ENCODE results near the gene HSD17B12. TPM values are rescaled to one million over a fixed set of nuclear protein-coding genes. Genes with fewer than 3 reads are reported as not detected.

HSD17B12 gene
- total RNA-seq, 1 experiment from 2014 or later = 106 TPM

DNA sequence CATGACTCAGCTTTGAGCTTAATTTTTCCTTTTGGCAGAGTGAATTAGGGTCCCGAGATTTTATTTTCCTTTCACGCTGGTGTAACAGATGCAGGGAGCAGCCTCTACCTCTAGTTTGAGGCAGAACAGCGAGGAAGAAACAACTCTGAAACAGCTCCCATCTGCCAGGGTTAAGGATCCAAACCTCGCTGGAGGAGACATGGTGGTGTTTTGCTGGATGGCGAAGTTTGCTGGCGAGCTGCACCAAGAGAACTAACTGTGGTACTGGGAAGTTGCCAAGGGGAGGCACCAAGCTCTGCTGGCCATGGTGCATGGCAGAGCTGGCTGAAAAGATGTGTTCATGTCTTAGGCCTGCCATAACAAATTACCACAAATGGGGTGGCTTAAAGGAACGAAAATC is 192.5 kb downstream of the HSD17B12 start:
- Histone ChIP-seq H3K4me3 (ENCODE audit: low read depth in 2 of 2, low read length in 2 of 2) (no peak overlapping the region), H3K36me3 (ENCODE audit: control insufficient read depth, insufficient read depth, low read length) (no peaks in the 10 kb centered on the region), H3K4me1 (ENCODE audit: control insufficient read depth, insufficient read depth, low read length) (no peaks in the 10 kb centered on the region), H3K9me3 (ENCODE audit: control insufficient read depth, insufficient read depth, low read depth, low read length) (no peaks in the 10 kb centered on the region), H3K27me3 (ENCODE audit: control insufficient read depth, insufficient read depth, low read length) (peaks cover 21% of the 10 kb centered on the region), H3K27ac (ENCODE audit: low read length) (no peak overlapping the region)
- ChIA-PET POLR2A (interaction anchor here (1.0 kb wide), 1 partner anchor 42 kb away, joined by 3 read pairs; no protein-coding TSS in a partner anchor), CTCF (interaction anchor here (0.7 to 0.9 kb wide), 2 partner anchors 15 to 203 kb away, joined by 3 to 4 read pairs; no protein-coding TSS in a partner anchor)
- TF ChIP-seq SIN3A (IDR thresholded peaks at IDR 0.05; ENCODE audit: borderline replicate concordance, insufficient read depth, low read depth, low read length) = no peak
- DNase-seq (ENCODE audit: low read depth, low spot score) = no peak
- no peak; the same call in 1 of the 2 replicates for ATAC-seq
- BruUV-seq (replicated peaks) = no TSS peak
- in situ Hi-C loops (cut with HindIII; ENCODE audit: low pct_unique_long_range_greater_than_20kb, low sequenced_read_pairs) (no loop called here), intact Hi-C loops (cut with micrococcal nuclease; ENCODE audit: unreplicated experiment) (no loop called here)

DNA sequence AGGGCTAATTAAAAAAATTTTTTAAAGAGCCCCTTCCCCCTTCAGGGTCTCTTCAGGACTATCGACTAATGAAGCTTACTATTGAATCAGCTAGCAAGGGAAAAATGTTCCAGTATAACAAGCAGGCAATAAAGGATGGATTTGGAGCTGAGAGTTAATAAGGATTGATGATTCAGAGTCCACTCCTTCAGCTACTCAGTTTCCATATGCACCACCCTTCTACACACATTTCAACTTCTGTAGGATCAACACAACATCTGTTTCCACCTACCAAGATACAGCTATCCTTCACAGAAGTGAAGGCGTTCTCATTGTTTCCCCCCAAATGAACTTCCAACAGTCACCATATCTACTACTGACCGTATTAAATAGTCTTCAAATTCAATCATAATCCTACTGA is 193.5 kb downstream of the HSD17B12 start:
- POLR2A ChIA-PET = interaction anchor here (0.7 kb wide), 1 partner anchor 175 kb away, joined by 5 read pairs; no protein-coding TSS in a partner anchor
- Histone ChIP-seq H3K27ac (ENCODE audit: low read length) (no peak overlapping the region), H3K9me3 (ENCODE audit: control insufficient read depth, insufficient read depth, low read depth, low read length) (no peaks in the 10 kb centered on the region), H3K27me3 (ENCODE audit: control insufficient read depth, insufficient read depth, low read length) (peaks cover 21% of the 10 kb centered on the region), H3K4me3 (ENCODE audit: low read depth in 2 of 2, low read length in 2 of 2) (no peak overlapping the region), H3K36me3 (ENCODE audit: control insufficient read depth, insufficient read depth, low read length) (no peaks in the 10 kb centered on the region), H3K4me1 (ENCODE audit: control insufficient read depth, insufficient read depth, low read length) (no peaks in the 10 kb centered on the region)
- CTCF ChIA-PET = no interaction called here
- no TSS peak for BruUV-seq (replicated peaks)
- no peak for DNase-seq (ENCODE audit: low read depth, low spot score)
- no peak for ATAC-seq
- in situ Hi-C loops (cut with HindIII; ENCODE audit: low pct_unique_long_range_greater_than_20kb, low sequenced_read_pairs) (no loop called here), intact Hi-C loops (cut with micrococcal nuclease; ENCODE audit: unreplicated experiment) (no loop called here)
- TF ChIP-seq, protein P1, sequence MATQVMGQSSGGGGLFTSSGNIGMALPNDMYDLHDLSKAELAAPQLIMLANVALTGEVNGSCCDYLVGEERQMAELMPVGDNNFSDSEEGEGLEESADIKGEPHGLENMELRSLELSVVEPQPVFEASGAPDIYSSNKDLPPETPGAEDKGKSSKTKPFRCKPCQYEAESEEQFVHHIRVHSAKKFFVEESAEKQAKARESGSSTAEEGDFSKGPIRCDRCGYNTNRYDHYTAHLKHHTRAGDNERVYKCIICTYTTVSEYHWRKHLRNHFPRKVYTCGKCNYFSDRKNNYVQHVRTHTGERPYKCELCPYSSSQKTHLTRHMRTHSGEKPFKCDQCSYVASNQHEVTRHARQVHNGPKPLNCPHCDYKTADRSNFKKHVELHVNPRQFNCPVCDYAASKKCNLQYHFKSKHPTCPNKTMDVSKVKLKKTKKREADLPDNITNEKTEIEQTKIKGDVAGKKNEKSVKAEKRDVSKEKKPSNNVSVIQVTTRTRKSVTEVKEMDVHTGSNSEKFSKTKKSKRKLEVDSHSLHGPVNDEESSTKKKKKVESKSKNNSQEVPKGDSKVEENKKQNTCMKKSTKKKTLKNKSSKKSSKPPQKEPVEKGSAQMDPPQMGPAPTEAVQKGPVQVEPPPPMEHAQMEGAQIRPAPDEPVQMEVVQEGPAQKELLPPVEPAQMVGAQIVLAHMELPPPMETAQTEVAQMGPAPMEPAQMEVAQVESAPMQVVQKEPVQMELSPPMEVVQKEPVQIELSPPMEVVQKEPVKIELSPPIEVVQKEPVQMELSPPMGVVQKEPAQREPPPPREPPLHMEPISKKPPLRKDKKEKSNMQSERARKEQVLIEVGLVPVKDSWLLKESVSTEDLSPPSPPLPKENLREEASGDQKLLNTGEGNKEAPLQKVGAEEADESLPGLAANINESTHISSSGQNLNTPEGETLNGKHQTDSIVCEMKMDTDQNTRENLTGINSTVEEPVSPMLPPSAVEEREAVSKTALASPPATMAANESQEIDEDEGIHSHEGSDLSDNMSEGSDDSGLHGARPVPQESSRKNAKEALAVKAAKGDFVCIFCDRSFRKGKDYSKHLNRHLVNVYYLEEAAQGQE (IDR thresholded peaks at IDR 0.05; ENCODE audit: insufficient read depth in 1 of 2, low read depth in 2 of 2, low read length in 1 of 2) = no peak
- TF ChIP-seq SIN3A (IDR thresholded peaks at IDR 0.05; ENCODE audit: borderline replicate concordance, insufficient read depth, low read depth, low read length) = no peak
- TF ChIP-seq, protein P2, sequence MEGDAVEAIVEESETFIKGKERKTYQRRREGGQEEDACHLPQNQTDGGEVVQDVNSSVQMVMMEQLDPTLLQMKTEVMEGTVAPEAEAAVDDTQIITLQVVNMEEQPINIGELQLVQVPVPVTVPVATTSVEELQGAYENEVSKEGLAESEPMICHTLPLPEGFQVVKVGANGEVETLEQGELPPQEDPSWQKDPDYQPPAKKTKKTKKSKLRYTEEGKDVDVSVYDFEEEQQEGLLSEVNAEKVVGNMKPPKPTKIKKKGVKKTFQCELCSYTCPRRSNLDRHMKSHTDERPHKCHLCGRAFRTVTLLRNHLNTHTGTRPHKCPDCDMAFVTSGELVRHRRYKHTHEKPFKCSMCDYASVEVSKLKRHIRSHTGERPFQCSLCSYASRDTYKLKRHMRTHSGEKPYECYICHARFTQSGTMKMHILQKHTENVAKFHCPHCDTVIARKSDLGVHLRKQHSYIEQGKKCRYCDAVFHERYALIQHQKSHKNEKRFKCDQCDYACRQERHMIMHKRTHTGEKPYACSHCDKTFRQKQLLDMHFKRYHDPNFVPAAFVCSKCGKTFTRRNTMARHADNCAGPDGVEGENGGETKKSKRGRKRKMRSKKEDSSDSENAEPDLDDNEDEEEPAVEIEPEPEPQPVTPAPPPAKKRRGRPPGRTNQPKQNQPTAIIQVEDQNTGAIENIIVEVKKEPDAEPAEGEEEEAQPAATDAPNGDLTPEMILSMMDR (IDR thresholded peaks at IDR 0.05) = no peak
- no peak for TF ChIP-seq POLR2AphosphoS5 (IDR thresholded peaks at IDR 0.05; ENCODE audit: low read depth, low read length)
- TF ChIP-seq TCF7L2 (IDR thresholded peaks at IDR 0.05; ENCODE audit: low read depth, low read length) = no peak

DNA sequence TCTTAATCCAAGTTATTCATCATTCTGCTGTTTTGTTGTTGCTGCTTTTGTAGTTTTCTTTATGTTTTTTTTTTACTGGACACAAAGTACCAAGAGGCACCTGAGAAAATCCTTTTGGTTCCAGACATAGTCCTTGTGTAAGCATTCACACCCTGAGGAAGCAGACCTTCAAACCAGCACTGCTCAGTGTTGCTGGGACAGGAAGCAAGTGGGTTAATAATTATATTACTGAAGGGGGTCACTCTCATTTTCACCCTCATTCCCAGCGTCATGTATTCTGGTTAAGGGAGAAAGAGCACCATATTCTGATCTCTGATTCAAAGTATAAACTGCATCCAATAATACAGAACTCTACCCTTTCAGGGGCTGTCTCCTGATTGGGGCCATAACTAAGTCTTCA is 194.2 kb downstream of the HSD17B12 start:
- Histone ChIP-seq H3K27me3 (ENCODE audit: control insufficient read depth, insufficient read depth, low read length) (peaks cover 19% of the 10 kb centered on the region), H3K36me3 (ENCODE audit: control insufficient read depth, insufficient read depth, low read length) (no peaks in the 10 kb centered on the region), H3K27ac (ENCODE audit: low read length) (no peak overlapping the region), H3K4me1 (ENCODE audit: control insufficient read depth, insufficient read depth, low read length) (no peaks in the 10 kb centered on the region), H3K9me3 (ENCODE audit: control insufficient read depth, insufficient read depth, low read depth, low read length) (no peaks in the 10 kb centered on the region; the same call in 1 of the 2 replicates), H3K4me3 (ENCODE audit: low read depth in 2 of 2, low read length in 2 of 2) (no peak overlapping the region)
- ChIA-PET CTCF (no interaction called here), POLR2A (interaction anchor here (0.7 kb wide), 1 partner anchor 175 kb away, joined by 5 read pairs; no protein-coding TSS in a partner anchor)
- no peak for DNase-seq (ENCODE audit: low read depth, low spot score)
- intact Hi-C loops (cut with micrococcal nuclease; ENCODE audit: unreplicated experiment) (no loop called here), in situ Hi-C loops (cut with HindIII; ENCODE audit: low pct_unique_long_range_greater_than_20kb, low sequenced_read_pairs) (no loop called here)
- ATAC-seq = no peak
- BruUV-seq (replicated peaks) = no TSS peak
- TF ChIP-seq, protein P1 (IDR thresholded peaks at IDR 0.05; ENCODE audit: insufficient read depth in 1 of 2, low read depth in 2 of 2, low read length in 1 of 2) = no peak
- TF ChIP-seq POLR2AphosphoS5 (IDR thresholded peaks at IDR 0.05; ENCODE audit: low read depth, low read length) = no peak
- TF ChIP-seq SIN3A (IDR thresholded peaks at IDR 0.05; ENCODE audit: borderline replicate concordance, insufficient read depth, low read depth, low read length) = no peak
- TF ChIP-seq TCF7L2 (IDR thresholded peaks at IDR 0.05; ENCODE audit: low read depth, low read length) = no peak
- TF ChIP-seq, protein P2 (IDR thresholded peaks at IDR 0.05) = no peak

Data from Panc1 (cell line).